ENCODE data around the gene SFTPA1.
"Not testable (repeated sequence)": the region's sequence is repeated elsewhere in the genome, so short reads cannot be mapped to it uniquely, and the experiment has no call there.

Gene SFTPA1

DNA sequence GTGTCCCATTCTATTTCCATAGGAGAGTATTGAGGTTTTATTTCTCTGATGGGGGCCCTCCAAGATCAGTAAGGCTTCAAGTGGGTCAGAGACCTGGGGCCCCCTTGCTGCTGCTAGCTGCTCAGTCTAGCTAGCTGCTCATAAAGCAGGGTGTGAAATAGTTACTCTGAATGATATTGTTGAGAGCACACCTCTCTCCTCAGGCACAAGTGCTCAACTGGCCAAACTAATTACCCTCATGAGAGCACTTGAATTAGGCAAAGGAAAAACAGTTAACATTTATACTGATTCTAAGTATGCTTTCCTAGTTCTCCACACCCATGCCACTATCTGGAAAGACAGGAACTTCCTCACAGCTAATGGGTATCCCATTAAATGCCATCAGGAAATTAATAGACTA, 5.4 kb upstream of the SFTPA1 start:
- no peak for DNase-seq
- in situ Hi-C loops (cut with MboI; ENCODE audit: low pct_unique_long_range_greater_than_20kb, low sequenced_read_pairs): no loop called here

DNA sequence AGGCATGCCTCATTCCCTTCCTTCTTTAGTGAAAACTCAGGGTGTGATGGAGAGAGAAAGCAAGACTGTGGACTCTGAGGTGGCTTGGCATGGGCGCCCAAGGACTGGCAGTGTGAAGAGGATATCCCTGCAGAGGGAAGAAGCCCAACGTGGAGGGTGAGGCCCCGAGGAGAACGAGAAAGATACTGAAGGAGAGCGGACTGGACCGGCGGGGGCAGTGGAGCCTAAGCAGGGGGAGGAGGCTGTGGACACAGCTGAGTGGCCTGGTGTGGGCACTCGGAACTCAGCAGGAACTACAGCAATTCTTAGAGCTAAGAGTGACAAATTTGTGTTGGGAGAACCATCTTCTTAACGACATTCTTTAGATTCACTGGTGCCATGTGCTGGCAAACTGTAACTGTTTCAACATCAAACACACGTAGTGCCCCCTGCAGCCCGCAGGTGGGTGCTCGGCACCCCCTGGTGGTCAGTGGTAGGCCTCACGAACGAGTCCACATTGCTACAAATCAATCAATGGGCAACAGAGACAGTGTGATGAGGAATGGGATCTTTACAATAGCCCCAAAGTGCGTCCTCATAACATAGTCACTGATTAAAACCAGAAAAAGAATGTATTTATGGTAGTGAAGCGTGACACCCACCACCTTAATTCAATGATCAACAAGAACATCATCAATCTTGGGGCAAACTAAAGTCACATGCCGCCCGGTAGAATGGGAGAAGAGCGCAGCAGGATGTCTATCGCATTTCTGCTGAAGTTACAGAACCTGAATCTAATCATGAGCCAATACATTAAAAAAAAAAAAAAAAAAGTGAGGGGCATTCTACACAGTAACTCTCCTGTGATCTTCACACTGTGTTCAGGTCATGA, 2.0 kb upstream of the SFTPA1 start:
- DNase-seq: peak; percentile 37
- in situ Hi-C loops (cut with MboI; ENCODE audit: low pct_unique_long_range_greater_than_20kb, low sequenced_read_pairs): no loop called here

- DNase-seq; in situ Hi-C loops (cut with MboI; ENCODE audit: low pct_unique_long_range_greater_than_20kb, low sequenced_read_pairs): not testable (repeated sequence)
Observed at GRCh38 chr10:79611193-79611976, 646 bp downstream of the SFTPA1 start.

DNA sequence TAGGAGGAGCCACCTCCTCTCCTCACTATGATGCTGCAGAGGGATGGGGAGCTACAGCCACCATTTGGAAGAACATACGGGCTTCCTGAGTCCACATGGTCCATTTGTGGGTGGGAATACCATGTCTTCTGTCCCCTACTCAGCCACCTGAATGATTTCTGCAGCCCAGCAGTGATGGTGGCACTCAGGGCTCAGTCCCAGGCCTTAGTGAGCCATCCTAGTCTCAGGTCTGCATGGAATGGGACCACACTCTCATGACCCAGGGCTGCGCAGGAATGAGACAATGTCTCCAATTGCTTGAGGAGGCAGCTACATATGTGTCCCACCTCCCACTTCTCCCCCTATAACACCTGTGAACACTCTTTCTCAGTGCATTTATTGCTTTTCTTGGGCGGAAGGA, 4.8 kb downstream of the SFTPA1 start:
- in situ Hi-C loops (cut with MboI; ENCODE audit: low pct_unique_long_range_greater_than_20kb, low sequenced_read_pairs): no loop called here
- no peak for DNase-seq

GRCh38 chr10:79616164-79616563, 5.4 kb downstream of the SFTPA1 start:
- in situ Hi-C loops (cut with MboI; ENCODE audit: low pct_unique_long_range_greater_than_20kb, low sequenced_read_pairs): no loop called here
- DNase-seq: no peak

- DNase-seq; in situ Hi-C loops (cut with MboI; ENCODE audit: low pct_unique_long_range_greater_than_20kb, low sequenced_read_pairs): not testable (repeated sequence)
Observed at GRCh38 chr10:79623663-79624062, 12.9 kb downstream of the SFTPA1 start.

DNA sequence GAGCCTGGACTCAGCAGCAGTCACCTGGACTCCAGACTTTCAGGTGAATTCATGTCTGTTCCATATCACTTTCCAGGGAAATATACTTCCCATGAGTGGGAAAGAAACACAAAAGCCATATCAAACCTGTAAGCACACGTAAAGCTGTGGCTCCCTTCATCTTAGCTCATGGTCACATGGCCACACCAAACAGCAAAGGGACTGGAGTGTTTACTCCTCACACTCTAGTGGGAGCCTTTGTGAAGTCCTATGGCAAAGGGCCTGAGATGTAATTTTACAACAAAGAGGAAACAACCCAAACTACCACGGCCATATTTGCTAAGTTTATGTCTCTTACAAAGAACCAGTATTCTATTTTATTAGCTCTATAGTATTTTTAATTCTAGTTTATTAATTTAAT, 16.3 kb downstream of the SFTPA1 start:
- DNase-seq: no peak
- in situ Hi-C loops (cut with MboI; ENCODE audit: low pct_unique_long_range_greater_than_20kb, low sequenced_read_pairs): no loop called here

DNA sequence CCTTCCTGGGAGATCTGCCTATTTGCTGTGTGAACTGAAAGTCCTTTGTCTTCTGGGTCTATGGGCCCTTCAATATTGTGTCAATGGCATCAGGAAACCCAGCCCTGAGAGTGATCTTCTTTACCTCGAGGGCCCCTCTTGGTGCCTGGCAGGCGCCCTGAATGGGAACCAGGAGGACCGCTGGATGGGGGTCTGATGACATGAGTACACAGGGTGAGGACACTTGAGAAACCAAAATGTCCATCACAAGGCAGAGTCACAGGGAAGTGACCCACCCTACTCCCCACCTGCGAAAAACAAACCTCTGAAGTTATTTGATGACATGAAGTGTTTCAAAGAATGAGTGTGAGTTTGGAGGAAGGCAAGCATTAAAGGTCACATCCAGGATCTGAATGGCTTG, 17.3 kb downstream of the SFTPA1 start:
- in situ Hi-C loops (cut with MboI; ENCODE audit: low pct_unique_long_range_greater_than_20kb, low sequenced_read_pairs): no loop called here
- DNase-seq: no peak

- in situ Hi-C loops (cut with MboI; ENCODE audit: low pct_unique_long_range_greater_than_20kb, low sequenced_read_pairs): no loop called here
- no peak for DNase-seq
Observed at GRCh38 chr10:79628988-79629954, 18.5 kb downstream of the SFTPA1 start.

GRCh38 chr10:79629955-79630327, 19.2 kb downstream of the SFTPA1 start:
- DNase-seq: no peak
- in situ Hi-C loops (cut with MboI; ENCODE audit: low pct_unique_long_range_greater_than_20kb, low sequenced_read_pairs): no loop called here

- in situ Hi-C loops (cut with MboI; ENCODE audit: low pct_unique_long_range_greater_than_20kb, low sequenced_read_pairs); DNase-seq: not testable (repeated sequence)
Observed at GRCh38 chr10:79636654-79637199, 26.0 kb downstream of the SFTPA1 start.

GRCh38 chr10:79638318-79638717, 27.6 kb downstream of the SFTPA1 start:
- in situ Hi-C loops (cut with MboI; ENCODE audit: low pct_unique_long_range_greater_than_20kb, low sequenced_read_pairs): no loop called here
- DNase-seq: no peak

- DNase-seq; in situ Hi-C loops (cut with MboI; ENCODE audit: low pct_unique_long_range_greater_than_20kb, low sequenced_read_pairs): not testable (repeated sequence)
Observed at GRCh38 chr10:79652695-79653094, 42.0 kb downstream of the SFTPA1 start.

GRCh38 chr10:79663287-79663686, 52.5 kb downstream of the SFTPA1 start:
- DNase-seq; in situ Hi-C loops (cut with MboI; ENCODE audit: low pct_unique_long_range_greater_than_20kb, low sequenced_read_pairs): not testable (repeated sequence)

- in situ Hi-C loops (cut with MboI; ENCODE audit: low pct_unique_long_range_greater_than_20kb, low sequenced_read_pairs); DNase-seq: not testable (repeated sequence)
Observed at GRCh38 chr10:79664686-79665085, 53.9 kb downstream of the SFTPA1 start.
